Measurements from ENCODE around the gene CPNE6. TPM values are rescaled to one million over a fixed set of nuclear protein-coding genes. Genes with fewer than 3 reads are reported as not detected.
A peak's percentile ranks its signal among the peaks of the same experiment; 100 is the strongest.

The CPNE6 gene
- total and polyA plus RNA-seq, 2 of the 8 experiments (the other 6 are each of a cell fraction or from before 2014, with no cell fraction given): 0.05 TPM; not detected in 1

GRCh38 chr14:24036169-24036962 is 35.0 kb upstream of the CPNE6 start (continued):
- peak; percentile 75 to 82 (median 81) for TF ChIP-seq CTCF (IDR thresholded peaks at IDR 0.05; ENCODE audit: control extremely low read depth in 1 of 3, insufficient read depth in 1 of 3, low read depth in 1 of 3, low read length in 3 of 3)
- TF ChIP-seq POLR2AphosphoS5 (IDR thresholded peaks at IDR 0.05; ENCODE audit: low read depth, low read length): peak; percentile 43; the same call in 1 of the 2 replicates
- TF ChIP-seq POU5F1 (IDR thresholded peaks at IDR 0.05; ENCODE audit: low read depth, low read length): no peak
- TF ChIP-seq ATF2 (IDR thresholded peaks at IDR 0.05; ENCODE audit: low read length): no peak
- no peak for TF ChIP-seq SP1 (IDR thresholded peaks at IDR 0.05; ENCODE audit: low read depth, low read length)
- TF ChIP-seq RAD21 (IDR thresholded peaks at IDR 0.05 in 1 of 2, conservative IDR thresholded peaks at IDR 0.05 in 1 of 2; ENCODE audit: low read depth in 2 of 2, low read length in 2 of 2): peak; percentile 51 to 69
- no peak for TF ChIP-seq ZNF274 (IDR thresholded peaks at IDR 0.05; ENCODE audit: borderline replicate concordance, extremely low read depth, low read length)
- peak; percentile 23 to 50; a peak in 1 of 4 replicates for TF ChIP-seq SIN3A (conservative IDR thresholded peaks at IDR 0.05 in 1 of 2, IDR thresholded peaks at IDR 0.05 in 1 of 2; ENCODE audit: low read depth in 1 of 2, low read length in 2 of 2)
- TF ChIP-seq KDM4A (IDR thresholded peaks at IDR 0.05; ENCODE audit: low read depth, low read length, severe bottlenecking): peak; percentile 82

All from H1 (cell line).